ENCODE measurements around the gene SLC9A8.

DNA sequence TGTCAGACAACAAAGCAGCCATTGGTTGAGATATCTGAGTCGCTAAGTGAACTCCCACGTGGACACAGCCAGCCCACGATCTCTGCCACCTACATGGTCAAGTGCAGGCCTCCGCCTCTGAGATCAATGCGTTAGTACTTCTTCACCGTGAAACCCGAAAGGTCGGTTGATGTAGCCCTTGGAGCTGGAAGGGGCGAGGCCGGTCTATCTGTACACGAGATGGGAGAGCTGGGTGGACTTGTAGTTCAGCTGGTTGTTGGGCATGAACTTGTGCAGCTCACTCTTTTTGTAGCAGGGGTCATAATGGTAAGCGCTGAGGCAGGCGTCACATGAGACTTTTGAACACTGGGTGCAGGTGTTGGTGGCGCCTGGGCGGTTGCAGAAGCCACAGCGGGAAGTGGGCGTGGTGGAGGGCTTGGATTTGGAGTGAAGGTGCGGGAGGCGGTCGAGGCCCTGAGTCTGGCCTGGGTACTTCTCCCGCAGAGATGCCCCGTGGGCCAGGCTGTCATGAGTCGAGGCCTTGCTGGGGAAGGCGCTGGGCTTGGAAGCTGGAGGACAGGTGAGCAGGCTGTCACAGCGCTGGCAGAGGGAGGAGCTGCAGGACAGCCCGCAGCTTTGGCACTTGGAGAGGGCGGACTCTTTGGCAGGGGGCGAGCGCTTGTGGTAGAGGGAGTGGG, 92.9 kb downstream of the SLC9A8 start:
- TF ChIP-seq, protein P1, sequence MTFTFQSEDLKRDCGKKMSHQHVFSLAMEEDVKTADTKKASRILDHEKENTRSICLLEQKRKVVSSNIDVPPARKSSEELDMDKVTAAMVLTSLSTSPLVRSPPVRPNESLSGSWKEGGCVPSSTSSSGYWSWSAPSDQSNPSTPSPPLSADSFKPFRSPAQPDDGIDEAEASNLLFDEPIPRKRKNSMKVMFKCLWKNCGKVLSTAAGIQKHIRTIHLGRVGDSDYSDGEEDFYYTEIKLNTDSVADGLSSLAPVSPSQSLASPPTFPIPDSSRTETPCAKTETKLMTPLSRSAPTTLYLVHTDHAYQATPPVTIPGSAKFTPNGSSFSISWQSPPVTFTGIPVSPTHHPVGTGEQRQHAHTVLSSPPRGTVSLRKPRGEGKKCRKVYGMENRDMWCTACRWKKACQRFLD (tag by site-specific recombination; IDR thresholded peaks at IDR 0.05) = no peak
- TF ChIP-seq, protein P2, sequence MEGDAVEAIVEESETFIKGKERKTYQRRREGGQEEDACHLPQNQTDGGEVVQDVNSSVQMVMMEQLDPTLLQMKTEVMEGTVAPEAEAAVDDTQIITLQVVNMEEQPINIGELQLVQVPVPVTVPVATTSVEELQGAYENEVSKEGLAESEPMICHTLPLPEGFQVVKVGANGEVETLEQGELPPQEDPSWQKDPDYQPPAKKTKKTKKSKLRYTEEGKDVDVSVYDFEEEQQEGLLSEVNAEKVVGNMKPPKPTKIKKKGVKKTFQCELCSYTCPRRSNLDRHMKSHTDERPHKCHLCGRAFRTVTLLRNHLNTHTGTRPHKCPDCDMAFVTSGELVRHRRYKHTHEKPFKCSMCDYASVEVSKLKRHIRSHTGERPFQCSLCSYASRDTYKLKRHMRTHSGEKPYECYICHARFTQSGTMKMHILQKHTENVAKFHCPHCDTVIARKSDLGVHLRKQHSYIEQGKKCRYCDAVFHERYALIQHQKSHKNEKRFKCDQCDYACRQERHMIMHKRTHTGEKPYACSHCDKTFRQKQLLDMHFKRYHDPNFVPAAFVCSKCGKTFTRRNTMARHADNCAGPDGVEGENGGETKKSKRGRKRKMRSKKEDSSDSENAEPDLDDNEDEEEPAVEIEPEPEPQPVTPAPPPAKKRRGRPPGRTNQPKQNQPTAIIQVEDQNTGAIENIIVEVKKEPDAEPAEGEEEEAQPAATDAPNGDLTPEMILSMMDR (tag by site-specific recombination; IDR thresholded peaks at IDR 0.05) = no peak
- TF ChIP-seq, protein P3, sequence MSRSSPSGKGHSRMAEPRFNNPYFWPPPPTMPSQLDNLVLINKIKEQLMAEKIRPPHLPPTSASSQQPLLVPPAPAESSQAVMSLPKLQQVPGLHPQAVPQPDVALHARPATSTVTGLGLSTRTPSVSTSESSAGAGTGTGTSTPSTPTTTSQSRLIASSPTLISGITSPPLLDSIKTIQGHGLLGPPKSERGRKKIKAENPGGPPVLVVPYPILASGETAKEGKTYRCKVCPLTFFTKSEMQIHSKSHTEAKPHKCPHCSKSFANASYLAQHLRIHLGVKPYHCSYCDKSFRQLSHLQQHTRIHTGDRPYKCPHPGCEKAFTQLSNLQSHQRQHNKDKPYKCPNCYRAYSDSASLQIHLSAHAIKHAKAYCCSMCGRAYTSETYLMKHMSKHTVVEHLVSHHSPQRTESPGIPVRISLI (tag by site-specific recombination; IDR thresholded peaks at IDR 0.05) = no peak
- TF ChIP-seq ZNF785 (tag by site-specific recombination; IDR thresholded peaks at IDR 0.05) (no peak), ZNF335 (tag by site-specific recombination; conservative IDR thresholded peaks at IDR 0.05) (no peak), SCRT2 (tag by site-specific recombination; IDR thresholded peaks at IDR 0.05) (no peak), ZNF510 (tag by site-specific recombination; IDR thresholded peaks at IDR 0.05; ENCODE audit: insufficient replicate concordance) (no peak), ZNF274 (IDR thresholded peaks at IDR 0.05; ENCODE audit: low read length) (no peak), ZNF274 (tag by site-specific recombination; IDR thresholded peaks at IDR 0.05; ENCODE audit: borderline replicate concordance) (no peak)

All from HEK293 (cell line).